CD14-positive monocyte (primary cell): ENCODE results near the gene EML2. TPM values are rescaled to one million over a fixed set of nuclear protein-coding genes. Genes with fewer than 3 reads are reported as not detected.

ENCODE experiments used
- DNase-seq, 3 donors: peaks; one replicate each; pipeline ENCODE4 v3.0.0-alpha.2; 2011 to 2022
- H2AFZ ChIP-seq: 2 replicates; pipeline ENCODE4 v1.6.0; 2012; ENCODE audit warnings: mild to moderate bottlenecking, low read depth, low read length, inconsistent platforms; ENCODE audit not compliant: insufficient read depth, poor library complexity, severe bottlenecking
- H3K27ac ChIP-seq, 2 donors: 1 replicate in 1 of 2; 2 replicates in 1 of 2; pipeline ENCODE4 v1.5.1; 2012 to 2013; ENCODE audit warnings: low read length in 2 of 2, control low read depth in 1 of 2, inconsistent platforms in 1 of 2, low read depth in 1 of 2, mild to moderate bottlenecking in 1 of 2
- H3K27me3 ChIP-seq, 2 donors: one replicate each; pipeline versions ENCODE4 v1.6.0 to v1.6.1; 2011 to 2013; ENCODE audit warnings: low read length in 2 of 2; ENCODE audit not compliant: control insufficient read depth in 2 of 2, insufficient read depth in 2 of 2
- H3K36me3 ChIP-seq, 2 donors: replicated peaks in 1 of 2; 1 replicate in 1 of 2; 2 replicates in 1 of 2; pipeline versions ENCODE4 v1.5.1 to v1.6.1; 2012 to 2013; ENCODE audit warnings: low read length in 2 of 2, control low read depth in 1 of 2, inconsistent platforms in 1 of 2, mild to moderate bottlenecking in 1 of 2; ENCODE audit not compliant: insufficient read depth in 2 of 2, control insufficient read depth in 1 of 2
- H3K4me1 ChIP-seq, 2 donors: 1 replicate in 1 of 2; 2 replicates in 1 of 2; pipeline versions ENCODE4 v1.5.1 to v1.6.1; 2012 to 2013; ENCODE audit warnings: low read length in 2 of 2, control low read depth in 1 of 2, inconsistent platforms in 1 of 2, mild to moderate bottlenecking in 1 of 2, moderate library complexity in 1 of 2; ENCODE audit not compliant: insufficient read depth in 2 of 2, control insufficient read depth in 1 of 2
- H3K4me2 ChIP-seq: replicated peaks from 2 replicates; pipeline ENCODE3; 2012; ENCODE audit warnings: low read length, moderate library complexity, mild to moderate bottlenecking; ENCODE audit not compliant: poor library complexity, severe bottlenecking; ENCODE audit errors: extremely low read depth
- H3K4me3 ChIP-seq, 3 experiments: fragments of 200-600 bp in 1 of 3; sonication (generic) in 1 of 3; replicated peaks in 1 of 3; 1 replicate in 2 of 3; 2 replicates in 1 of 3; pipeline ENCODE4 v1.5.1; 2011 to 2013; ENCODE audit warnings: low read length in 3 of 3, mild to moderate bottlenecking in 3 of 3, control low read depth in 2 of 3, low read depth in 2 of 3, inconsistent platforms in 1 of 3, moderate library complexity in 1 of 3
- H3K79me2 ChIP-seq: 2 replicates; pipeline ENCODE4 v1.6.0; 2012; ENCODE audit warnings: mild to moderate bottlenecking, control low read depth, inconsistent platforms, low read length, moderate library complexity; ENCODE audit not compliant: insufficient read depth
- H3K9ac ChIP-seq: 2 replicates; pipeline ENCODE4 v1.6.0; 2017; ENCODE audit warnings: low read length, mild to moderate bottlenecking; ENCODE audit not compliant: insufficient read depth, poor library complexity, severe bottlenecking
- H3K9me3 ChIP-seq, 2 donors: replicated peaks in 1 of 2; 1 replicate in 1 of 2; 2 replicates in 1 of 2; pipeline versions ENCODE4 v1.5.1 to v1.6.1; 2012 to 2013; ENCODE audit warnings: low read length in 2 of 2, control low read depth in 1 of 2; ENCODE audit not compliant: control insufficient read depth in 1 of 2, insufficient read depth in 1 of 2
- H4K20me1 ChIP-seq: 2 replicates; pipeline ENCODE4 v1.6.0; 2012; ENCODE audit warnings: mild to moderate bottlenecking, low read length, control low read depth, moderate library complexity; ENCODE audit not compliant: insufficient read depth
- H3K27ac Mint-ChIP-seq, 7 donors: one replicate each; pipeline ENCODE4 v1.8.0; 2020; ENCODE audit warnings: mild to moderate bottlenecking in 7 of 7, mixed read lengths in 7 of 7, moderate library complexity in 6 of 7, inconsistent platforms in 2 of 7
- H3K27me3 Mint-ChIP-seq, 3 donors: one replicate each; pipeline ENCODE4 v1.8.0; 2021 to 2022; ENCODE audit warnings: low read depth in 3 of 3, mild to moderate bottlenecking in 3 of 3, mixed read lengths in 3 of 3, moderate library complexity in 3 of 3, inconsistent platforms in 1 of 3
- H3K36me3 Mint-ChIP-seq, 2 donors: one replicate each; pipeline ENCODE4 v1.8.0; 2020; ENCODE audit warnings: mixed read lengths in 2 of 2, inconsistent platforms in 1 of 2, mild to moderate bottlenecking in 1 of 2
- H3K4me1 Mint-ChIP-seq: one replicate; pipeline ENCODE4 v1.8.0; 2020; ENCODE audit warnings: mild to moderate bottlenecking, mixed read lengths
- H3K4me3 Mint-ChIP-seq, 2 donors: one replicate each; pipeline ENCODE4 v1.8.0; 2020; ENCODE audit warnings: mild to moderate bottlenecking in 2 of 2, mixed read lengths in 2 of 2, moderate library complexity in 1 of 2
- H3K9me3 Mint-ChIP-seq, 7 donors: one replicate each; pipeline ENCODE4 v1.8.0; 2020 to 2022; ENCODE audit warnings: mixed read lengths in 7 of 7, mild to moderate bottlenecking in 6 of 7, moderate library complexity in 6 of 7, inconsistent platforms in 2 of 7
- CTCF ChIP-seq: fragments of 200-600 bp; IDR thresholded peaks from one replicate; pipeline ENCODE4 v1.8.0; 2022; ENCODE audit warnings: antibody characterized with exemption, mild to moderate bottlenecking
- WGBS: methylation state at CpG from one replicate; pipeline ENCODE4 v1.1.5; 2013; ENCODE audit warnings: missing lambda C conversion rate; ENCODE audit not compliant: insufficient coverage; 5-methylcytosine and 5-hydroxymethylcytosine counted together
- intact Hi-C, 2 donors: fragments of 100-400 bp; cut with micrococcal nuclease; formaldehyde crosslinking; loops; one replicate each; pipeline versions ENCODE4 v1.15.0 to v1.15.1; 2023
- polyA plus RNA-seq, 3 donors: library from polyadenylated mRNA; depleted of rRNA in 1 of 3; unstranded in 2 of 3; stranded (reverse) in 1 of 3; fragments of 300-500 nt in 2 of 3; fragments of >200 nt in 1 of 3; fragmentation: Illumina TruSeq in 2 of 3; gene quantifications; 1 replicate in 2 of 3; 2 replicates in 1 of 3; pipeline ENCODE4 v1.2.3, GENCODE V29; 2012 to 2021

The EML2 gene
- polyA plus RNA-seq, 3 donors = 10.3 to 50.8 (median 11.9) TPM

- H3K36me3 Mint-ChIP-seq = peaks cover 0 to 11% of the 10 kb centered on the region in 2 donors
- H3K27me3 Mint-ChIP-seq = peaks cover 26 to 29% (median 27%) of the 10 kb centered on the region in 3 donors
- H3K9me3 Mint-ChIP-seq = peaks cover 0 to 9% (median 0%) of the 10 kb centered on the region in 7 donors
- Histone ChIP-seq H3K27me3 (peaks cover 11 to 25% of the 10 kb centered on the region in 2 donors), H3K4me1 (peaks cover 56 to 62% of the 10 kb centered on the region in 2 donors), H3K9ac (no peak overlapping the region), H3K79me2 (peaks cover 10% of the 10 kb centered on the region), H3K36me3 (no peaks in the 10 kb centered on the region), H3K4me3 (peak overlapping the region in 1 of 3 experiments; percentile 70), H4K20me1 (peaks cover 4% of the 10 kb centered on the region), H3K9me3 (no peaks in the 10 kb centered on the region), H3K4me2 (peak overlapping the region; percentile 77), H3K27ac (peak overlapping the region; percentile 91 to 96), H2AFZ (peak overlapping the region; percentile 76)
- intact Hi-C loops = loop anchor here (5.0 to 10.0 kb wide), 4 partner anchors 34 to 116 kb away; partner anchors contain the start of gene OPA3 (in 1 of the 2)
- no peak for TF ChIP-seq CTCF
- peak overlapping the region; percentile 81 to 89 for H3K4me3 Mint-ChIP-seq
- no peak for DNase-seq
- WGBS = 64% methylated on average over 17 of the region's 17 CpGs
- peaks cover 40% of the 10 kb centered on the region for H3K4me1 Mint-ChIP-seq
- peak overlapping the region; percentile 87 to 96 (median 95) for H3K27ac Mint-ChIP-seq
Observed at GRCh38 chr19:45640849-45641273, 1.7 kb upstream of the EML2 start.

GRCh38 chr19:45637890-45638667 is 1.1 kb downstream of the EML2 start:
- no peak overlapping the region for H3K27ac Mint-ChIP-seq

More at GRCh38 chr19:45637890-45638667, 1.1 kb downstream of the EML2 start:
- intact Hi-C loops = loop anchor here in 1 of 2 donors (5.0 to 10.0 kb wide), 2 partner anchors 41 to 233 kb away; partner anchors contain the start of genes POLR1G and PPP1R13L
- Histone ChIP-seq H3K4me3 (peak overlapping the region in 1 of 3 experiments; percentile 91), H3K4me2 (peak overlapping the region; percentile 84), H3K9ac (peak overlapping the region; percentile 79), H3K4me1 (peaks cover 44 to 47% of the 10 kb centered on the region in 2 donors), H3K79me2 (peaks cover 10% of the 10 kb centered on the region), H3K36me3 (no peaks in the 10 kb centered on the region), H3K27me3 (no peaks in the 10 kb centered on the region), H2AFZ (no peak overlapping the region), H3K9me3 (no peaks in the 10 kb centered on the region), H4K20me1 (no peaks in the 10 kb centered on the region), H3K27ac (no peak overlapping the region)
- WGBS = 95% methylated on average over 17 of the region's 19 CpGs
- Mint-ChIP-seq H3K36me3 (peaks cover 1 to 13% of the 10 kb centered on the region in 2 donors), H3K4me3 (peak overlapping the region in 1 of 2 donors; percentile 92), H3K4me1 (peaks cover 29% of the 10 kb centered on the region), H3K27me3 (peaks cover 0 to 3% (median 0%) of the 10 kb centered on the region in 3 donors), H3K9me3 (no peaks in the 10 kb centered on the region)
- TF ChIP-seq CTCF = no peak
- DNase-seq = no peak
